Measurements from ENCODE around the gene PLIN4. TPM values are rescaled to one million over a fixed set of nuclear protein-coding genes. Genes with fewer than 3 reads are reported as not detected.

PLIN4 gene
- total and polyA plus RNA-seq, 9 of the 15 experiments (the other 6 are each of a cell fraction or from before 2014, with no cell fraction given): 0.04 to 0.16 (median 0.07) TPM; not detected in 3

- WGBS (ENCODE audit: insufficient coverage, low coverage, missing lambda C conversion rate): 67% methylated on average over 15 of the region's 15 CpGs
- FAIRE-seq (no peak), ATAC-seq (no peak), DNase-seq (ENCODE audit: extremely low read depth in 1 of 4, low spot score in 3 of 4) (no peak)
- ChIA-PET POLR2A (interaction anchor here (0.6 to 0.7 kb wide), 2 partner anchors 138 to 210 kb away, joined by 3 read pairs; no protein-coding TSS in a partner anchor), CTCF (ENCODE audit: low intra/inter-chr PET ratio) (no interaction called here)
- H3K36me3 ChIP-seq (ENCODE audit: control insufficient read depth, insufficient read depth, low read length): peaks cover 21% of the 10 kb centered on the region; the same call in 1 of the 3 replicates
- H3K9me1 ChIP-seq (ENCODE audit: control insufficient read depth, insufficient read depth, low read length): peaks cover 3% of the 10 kb centered on the region
- no peaks in the 10 kb centered on the region for H3K27me3 ChIP-seq (ENCODE audit: control insufficient read depth in 2 of 2, insufficient read depth in 2 of 2, low read length in 2 of 2)
- H3K4me1 ChIP-seq (replicated peaks in 1 of 2; ENCODE audit: control insufficient read depth in 2 of 2, insufficient read depth in 2 of 2, low read length in 2 of 2): peaks cover 0 to 72% of the 10 kb centered on the region in 2 experiments; a peak in 2 of 5 replicates
- BruUV-seq (replicated peaks): no TSS peak
- H4K20me1 ChIP-seq (replicated peaks; ENCODE audit: control insufficient read depth, insufficient read depth, low read length): peaks cover 5% of the 10 kb centered on the region; the same call in 1 of the 2 replicates
- H3K9me3 ChIP-seq (replicated peaks; ENCODE audit: control insufficient read depth, insufficient read depth, low read depth, low read length): no peaks in the 10 kb centered on the region
- in situ Hi-C loops (cut with MboI): no loop called here
- no peak overlapping the region for H3K4me3 ChIP-seq
- H3K27ac ChIP-seq (ENCODE audit: extremely low read depth, low read depth, low read length): no peak overlapping the region
- intact Hi-C loops (cut with micrococcal nuclease): no loop called here
- peak overlapping the region in 1 of 2 experiments; percentile 35; a peak in 1 of 4 replicates for H3K9ac ChIP-seq (ENCODE audit: insufficient read depth in 1 of 2, low read depth in 2 of 2, low read length in 2 of 2)
- no peaks in the 10 kb centered on the region for H3K79me2 ChIP-seq (ENCODE audit: control insufficient read depth, insufficient read depth, low read length)
- no peak overlapping the region for H3K4me2 ChIP-seq (ENCODE audit: insufficient read depth, low read length)
- H2AFZ ChIP-seq (ENCODE audit: low read depth, low read length): no peak overlapping the region
- no peak for TF ChIP-seq ZNF445 (CRISPR knock-in tag; IDR thresholded peaks at IDR 0.05; ENCODE audit: low read depth)
- no peak for TF ChIP-seq TAF9B (IDR thresholded peaks at IDR 0.05; ENCODE audit: partially characterized antibody)
- no peak for TF ChIP-seq SRSF7 (optimal IDR thresholded peaks at IDR 0.05; ENCODE audit: low read depth, low read length)
- TF ChIP-seq ZNF644 (tag; IDR thresholded peaks at IDR 0.05; ENCODE audit: low read depth): no peak
- TF ChIP-seq, protein P1, sequence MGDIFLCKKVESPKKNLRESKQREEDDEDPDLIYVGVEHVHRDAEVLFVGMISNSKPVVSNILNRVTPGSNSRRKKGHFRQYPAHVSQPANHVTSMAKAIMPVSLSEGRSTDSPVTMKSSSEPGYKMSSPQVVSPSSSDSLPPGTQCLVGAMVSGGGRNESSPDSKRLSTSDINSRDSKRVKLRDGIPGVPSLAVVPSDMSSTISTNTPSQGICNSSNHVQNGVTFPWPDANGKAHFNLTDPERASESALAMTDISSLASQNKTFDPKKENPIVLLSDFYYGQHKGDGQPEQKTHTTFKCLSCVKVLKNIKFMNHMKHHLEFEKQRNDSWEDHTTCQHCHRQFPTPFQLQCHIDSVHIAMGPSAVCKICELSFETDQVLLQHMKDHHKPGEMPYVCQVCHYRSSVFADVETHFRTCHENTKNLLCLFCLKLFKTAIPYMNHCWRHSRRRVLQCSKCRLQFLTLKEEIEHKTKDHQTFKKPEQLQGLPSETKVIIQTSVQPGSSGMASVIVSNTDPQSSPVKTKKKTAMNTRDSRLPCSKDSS (IDR thresholded peaks at IDR 0.05; ENCODE audit: low read depth, partially characterized antibody): no peak
- no peak for TF ChIP-seq TAF1 (IDR thresholded peaks at IDR 0.05; ENCODE audit: control insufficient read depth, extremely low read depth, insufficient read depth, low read length, severe bottlenecking)
- TF ChIP-seq, protein P2, sequence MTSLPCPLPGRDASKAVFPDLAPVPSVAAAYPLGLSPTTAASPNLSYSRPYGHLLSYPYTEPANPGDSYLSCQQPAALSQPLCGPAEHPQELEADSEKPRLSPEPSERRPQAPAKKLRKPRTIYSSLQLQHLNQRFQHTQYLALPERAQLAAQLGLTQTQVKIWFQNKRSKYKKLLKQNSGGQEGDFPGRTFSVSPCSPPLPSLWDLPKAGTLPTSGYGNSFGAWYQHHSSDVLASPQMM (CRISPR knock-in tag; IDR thresholded peaks at IDR 0.05): no peak
- no peak for TF ChIP-seq SNRNP70 (optimal IDR thresholded peaks at IDR 0.05; ENCODE audit: low read depth, low read length)
- no peak for TF ChIP-seq ZNF75A (CRISPR knock-in tag; IDR thresholded peaks at IDR 0.05)
- no peak for TF ChIP-seq SNAPC5 (CRISPR knock-in tag; IDR thresholded peaks at IDR 0.05)
- TF ChIP-seq RBM14 (IDR thresholded peaks at IDR 0.05; ENCODE audit: borderline replicate concordance, insufficient read depth, low read depth, low read length): no peak
- TF ChIP-seq, protein P3, sequence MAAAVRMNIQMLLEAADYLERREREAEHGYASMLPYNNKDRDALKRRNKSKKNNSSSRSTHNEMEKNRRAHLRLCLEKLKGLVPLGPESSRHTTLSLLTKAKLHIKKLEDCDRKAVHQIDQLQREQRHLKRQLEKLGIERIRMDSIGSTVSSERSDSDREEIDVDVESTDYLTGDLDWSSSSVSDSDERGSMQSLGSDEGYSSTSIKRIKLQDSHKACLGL (CRISPR knock-in tag; IDR thresholded peaks at IDR 0.05; ENCODE audit: borderline replicate concordance, poor library complexity, severe bottlenecking): no peak
- TF ChIP-seq ZNF134 (CRISPR knock-in tag; conservative IDR thresholded peaks at IDR 0.05): no peak
- TF ChIP-seq FOXJ2 (tag; IDR thresholded peaks at IDR 0.05): no peak
- no peak for TF ChIP-seq GTF2E2 (tag; IDR thresholded peaks at IDR 0.05)
- TF ChIP-seq, protein P4, sequence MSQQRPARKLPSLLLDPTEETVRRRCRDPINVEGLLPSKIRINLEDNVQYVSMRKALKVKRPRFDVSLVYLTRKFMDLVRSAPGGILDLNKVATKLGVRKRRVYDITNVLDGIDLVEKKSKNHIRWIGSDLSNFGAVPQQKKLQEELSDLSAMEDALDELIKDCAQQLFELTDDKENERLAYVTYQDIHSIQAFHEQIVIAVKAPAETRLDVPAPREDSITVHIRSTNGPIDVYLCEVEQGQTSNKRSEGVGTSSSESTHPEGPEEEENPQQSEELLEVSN (IDR thresholded peaks at IDR 0.05; ENCODE audit: borderline replicate concordance in 1 of 2, extremely low read depth in 1 of 2, insufficient read depth in 1 of 2, insufficient read length in 1 of 2, low read depth in 1 of 2, low read length in 1 of 2, poor library complexity in 1 of 2, severe bottlenecking in 1 of 2): no peak
- TF ChIP-seq NONO (IDR thresholded peaks at IDR 0.05; ENCODE audit: low read depth in 2 of 2, low read length in 1 of 2): no peak
Observed at GRCh38 chr19:4504891-4505569, 13.3 kb downstream of the PLIN4 start.

Measured in K562 (cell line).